Stimulated activated CD8-positive, alpha-beta memory T cell treated with anti-CD3 and anti-CD28 coated beads, Interleukin-15, amount 100 ng/mL, for 1 hour (primary cell): ENCODE measurements around the gene NDUFB8.
"Not testable (repeated sequence)": the region's sequence is repeated elsewhere in the genome, so short reads cannot be mapped to it uniquely, and the experiment has no call there.

Source experiments
- DNase-seq: peaks from one replicate; pipeline ENCODE4 v3.0.0-alpha.2; 2020; ENCODE audit warnings: low read depth

NDUFB8 gene

DNA sequence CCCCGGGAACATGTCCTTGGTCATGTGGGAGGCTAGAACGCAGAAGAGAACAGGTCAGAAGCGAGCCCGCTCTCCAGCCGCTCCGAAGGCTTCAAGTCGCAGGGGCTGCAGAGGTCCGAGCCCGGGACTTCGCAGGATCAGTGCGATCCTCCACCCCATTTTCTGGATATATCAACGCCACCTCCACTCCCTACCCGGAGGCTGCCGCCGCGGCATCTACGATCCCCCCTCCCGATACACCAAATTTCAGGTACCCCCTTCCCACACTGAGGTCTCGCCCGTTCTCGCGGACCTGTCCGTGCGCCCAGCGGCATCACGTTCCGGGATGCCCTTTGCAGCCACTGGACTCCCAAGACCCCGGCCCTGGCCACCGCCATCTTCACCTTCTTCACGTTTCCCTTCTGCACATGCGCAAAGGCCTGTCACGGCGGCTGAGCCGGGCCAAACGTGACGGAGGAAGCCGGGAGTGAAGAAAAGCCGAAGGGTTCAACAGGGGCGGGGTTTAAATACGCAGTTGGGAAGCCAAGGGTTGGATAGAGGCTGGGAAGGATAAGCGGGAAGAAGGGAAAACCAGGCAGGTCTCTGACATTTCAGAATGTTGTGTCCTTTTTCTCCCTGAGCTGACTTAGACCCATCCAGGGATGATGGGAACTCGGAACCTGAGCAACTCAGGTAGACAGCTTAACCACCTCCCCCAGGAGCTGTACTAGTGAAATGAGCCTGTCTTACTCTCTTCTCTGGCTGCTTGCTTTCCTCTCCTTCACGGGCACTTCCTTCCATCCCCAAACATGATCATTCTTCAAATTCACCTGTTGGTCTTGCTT is at the start of gene NDUFB8:
NDUFB8 (minus strand) TSS at position 397 of the 824 bp plus-strand sequence; CDS start at position 377, 20 bp downstream.
- DNase-seq = peak; percentile 79

DNA sequence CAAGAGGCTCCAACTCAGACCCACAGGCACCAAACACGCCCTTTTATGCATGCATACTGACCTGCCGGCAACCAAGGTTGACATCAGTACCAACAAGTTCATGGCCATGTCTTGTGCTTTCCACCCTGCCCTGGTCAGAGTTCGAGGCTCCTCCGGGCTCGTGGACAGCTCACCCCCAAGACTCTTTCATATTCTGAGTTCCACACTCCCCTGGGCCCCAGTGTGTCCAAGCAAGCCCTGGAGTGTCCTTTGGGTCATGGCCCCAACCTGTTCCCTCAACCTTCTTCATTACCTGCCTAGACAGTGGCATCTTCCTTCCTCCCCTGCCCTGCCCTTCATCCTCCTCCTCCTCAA is 46.6 kb upstream of the NDUFB8 start:
- DNase-seq = no peak

DNA sequence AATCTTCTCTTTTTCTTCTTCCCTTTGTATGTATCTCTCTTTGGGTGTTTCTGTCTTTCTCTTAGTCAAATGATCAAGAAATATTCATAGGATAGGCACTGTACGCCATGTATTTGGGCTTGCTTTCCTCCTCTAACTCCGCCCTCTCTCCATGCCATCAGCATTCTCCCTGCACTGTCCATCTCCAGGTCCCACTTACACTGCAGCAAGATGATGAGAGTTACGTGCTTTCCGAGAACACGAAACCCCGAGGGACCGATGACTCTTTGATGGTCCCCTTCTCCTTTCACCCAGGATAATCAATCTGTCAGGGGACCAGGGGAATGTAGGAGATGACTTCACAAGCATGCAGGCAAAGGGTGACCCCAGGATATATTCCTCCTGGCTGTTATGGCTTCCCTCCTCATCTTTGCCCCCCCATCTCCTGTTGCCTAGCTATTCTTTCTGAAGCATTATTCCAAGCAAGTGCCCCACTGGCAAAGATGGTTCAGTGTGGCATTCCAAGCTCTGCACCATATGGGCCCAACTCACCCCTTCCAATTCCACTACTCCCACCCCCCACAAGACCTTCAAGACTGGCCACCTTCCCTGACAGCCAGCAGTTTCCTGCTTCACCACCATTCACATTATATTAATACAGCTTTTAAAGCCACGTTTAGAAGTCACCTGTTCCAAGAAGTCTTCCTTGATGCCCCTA is 46.1 kb upstream of the NDUFB8 start:
- DNase-seq = no peak

DNA sequence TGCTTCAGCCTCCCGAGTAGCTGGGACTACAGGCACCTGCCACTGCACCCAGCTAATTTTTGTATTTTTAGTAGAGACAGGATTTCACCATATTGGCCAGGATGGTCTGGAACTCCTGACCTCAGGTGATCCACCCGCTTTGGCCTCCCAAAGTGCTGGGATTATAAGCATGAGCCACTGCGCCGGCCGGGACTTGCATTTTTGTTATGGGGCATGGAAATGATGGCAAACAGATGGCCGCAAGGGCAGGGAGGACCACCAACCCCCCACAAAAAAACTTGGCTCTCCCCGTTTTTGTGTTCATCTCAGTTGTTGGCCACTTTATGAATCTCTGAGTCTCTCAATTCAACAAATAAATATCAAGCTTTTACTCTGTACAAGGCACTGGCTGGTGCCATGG is 45.5 kb upstream of the NDUFB8 start:
- not testable (repeated sequence) for DNase-seq

DNA sequence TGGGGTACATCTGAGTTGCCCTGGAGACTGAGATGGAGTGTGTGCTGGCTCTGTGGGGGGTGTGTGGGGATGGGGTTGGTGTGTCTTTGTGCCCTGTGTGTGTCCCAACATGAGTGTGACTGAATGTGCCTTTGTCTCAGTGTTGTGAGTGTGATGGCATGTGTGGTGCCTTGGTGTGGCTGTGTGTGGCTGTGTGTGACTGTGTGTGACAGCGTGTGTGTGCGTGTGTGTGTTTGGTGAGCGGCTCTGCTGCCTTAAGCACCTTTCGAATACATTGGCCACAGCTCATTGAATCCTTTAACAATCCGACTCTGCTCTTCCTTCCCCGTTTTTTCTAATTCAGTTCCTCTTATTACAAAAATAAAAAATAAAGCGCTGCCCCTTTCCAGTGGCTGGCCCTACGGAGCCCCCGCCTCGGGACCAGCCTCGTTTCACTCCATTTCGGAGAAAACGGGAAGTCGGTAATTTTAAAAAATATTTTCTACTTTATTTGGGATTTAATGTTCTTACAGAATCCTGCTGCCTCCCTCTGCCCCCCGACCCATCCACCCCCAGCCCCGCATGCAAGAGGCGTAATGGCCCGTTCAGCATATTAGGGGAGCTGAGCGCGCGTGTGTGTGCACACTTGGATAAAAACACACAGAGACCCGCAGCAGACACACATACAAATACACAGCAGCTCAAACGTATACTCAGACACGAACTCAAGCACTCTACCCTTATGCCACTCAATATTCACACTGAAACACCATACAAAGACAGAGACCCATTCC is 41.6 kb upstream of the NDUFB8 start:
- DNase-seq = no peak

DNA sequence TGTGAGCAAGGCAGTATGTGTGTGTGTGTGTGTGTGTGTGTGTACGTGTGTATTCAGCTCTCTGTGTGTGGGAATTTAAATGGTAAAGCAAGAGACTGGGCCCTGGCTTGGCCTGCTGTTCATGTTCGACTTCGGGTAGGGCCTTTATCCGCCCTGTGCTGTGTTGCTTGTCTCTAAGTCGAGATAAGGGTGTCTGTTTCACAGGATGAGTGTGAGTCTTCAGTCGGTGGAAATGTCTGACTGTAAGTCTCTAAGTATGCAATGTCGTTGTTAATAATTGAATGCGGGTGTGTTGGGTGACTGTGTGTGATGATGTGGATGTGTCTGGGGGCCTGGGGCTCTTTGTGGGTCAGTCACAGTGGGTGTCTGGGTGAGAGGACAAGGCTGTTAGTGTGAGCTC is 40.8 kb upstream of the NDUFB8 start:
- DNase-seq = no peak

DNA sequence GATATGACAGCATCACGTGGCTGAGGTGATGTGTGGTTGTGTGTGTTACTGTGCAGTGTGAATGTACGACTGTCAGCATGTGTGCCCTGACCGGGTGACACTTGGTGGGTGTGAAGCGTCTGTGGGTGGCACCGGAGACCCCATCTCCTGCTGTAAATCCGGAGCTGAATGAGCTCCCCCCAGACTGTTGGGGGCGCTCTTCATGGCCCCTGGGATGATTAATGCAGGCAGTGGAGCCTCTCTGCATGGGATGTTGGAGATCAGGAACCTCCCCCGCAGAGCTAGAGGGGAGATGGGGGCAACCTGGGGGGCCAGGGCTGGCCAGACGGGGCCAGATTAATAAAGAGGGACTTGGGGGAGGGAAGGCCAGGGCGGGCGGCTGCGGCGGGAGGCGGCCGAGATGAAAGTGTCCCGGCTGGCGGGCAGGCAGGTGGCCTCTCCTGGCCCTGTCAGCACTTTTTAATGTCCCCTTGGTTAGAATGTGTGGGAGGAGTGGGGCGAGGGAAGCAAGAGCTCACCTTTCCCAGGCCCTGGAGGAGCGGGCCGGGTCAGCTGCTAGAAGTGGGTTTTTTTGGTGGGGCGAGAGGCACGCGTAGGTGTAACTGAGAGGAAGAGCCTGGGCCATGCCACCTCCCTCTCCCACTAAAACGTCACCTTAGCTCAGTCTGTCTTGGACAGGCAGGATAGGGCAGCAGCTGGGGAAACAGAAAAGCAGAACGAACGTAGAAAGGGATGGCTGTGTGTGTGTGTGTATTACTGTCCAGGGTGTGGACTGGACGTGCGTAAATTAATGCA is 40.2 kb upstream of the NDUFB8 start:
- DNase-seq = no peak

DNA sequence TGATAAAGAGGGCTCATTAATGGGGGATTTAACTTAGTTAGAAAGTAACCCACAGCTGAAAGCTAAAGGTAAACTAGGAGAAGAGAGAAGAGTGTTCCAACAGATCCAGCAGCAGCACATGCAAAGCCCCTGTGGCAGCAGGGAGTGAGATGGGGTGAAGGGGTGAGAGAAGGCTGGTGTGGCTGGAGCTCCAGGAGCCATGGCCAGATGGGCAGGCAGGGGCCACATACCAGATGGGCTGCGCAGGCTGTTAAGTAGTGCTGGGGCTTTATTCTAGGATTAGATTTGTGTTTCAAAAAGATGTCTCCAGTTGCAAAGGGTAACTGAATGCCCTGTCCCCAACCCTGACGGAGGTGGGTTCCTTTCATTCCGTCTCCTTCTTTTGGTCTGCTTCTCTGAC is 39.2 kb upstream of the NDUFB8 start:
- no peak for DNase-seq

DNA sequence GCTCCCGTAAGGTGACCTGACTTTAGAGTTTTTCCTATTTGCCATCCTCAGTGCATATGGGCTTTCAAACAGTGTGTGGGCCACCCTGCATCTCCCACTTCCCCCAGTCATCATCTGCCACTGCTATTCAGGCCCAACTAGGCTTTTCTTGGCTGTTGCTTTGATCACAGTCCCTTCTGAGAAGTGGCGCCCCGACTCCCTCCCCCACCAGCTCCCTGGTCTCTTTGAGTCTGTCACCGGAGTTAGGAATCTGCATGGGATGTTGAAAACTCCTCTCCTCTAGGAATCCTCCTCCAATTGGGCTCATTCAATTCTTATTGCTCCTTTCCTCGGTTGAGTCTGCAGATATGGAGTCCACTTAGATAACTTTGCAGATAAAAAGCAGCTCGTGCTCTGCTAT is 38.2 kb upstream of the NDUFB8 start:
- DNase-seq = no peak

DNA sequence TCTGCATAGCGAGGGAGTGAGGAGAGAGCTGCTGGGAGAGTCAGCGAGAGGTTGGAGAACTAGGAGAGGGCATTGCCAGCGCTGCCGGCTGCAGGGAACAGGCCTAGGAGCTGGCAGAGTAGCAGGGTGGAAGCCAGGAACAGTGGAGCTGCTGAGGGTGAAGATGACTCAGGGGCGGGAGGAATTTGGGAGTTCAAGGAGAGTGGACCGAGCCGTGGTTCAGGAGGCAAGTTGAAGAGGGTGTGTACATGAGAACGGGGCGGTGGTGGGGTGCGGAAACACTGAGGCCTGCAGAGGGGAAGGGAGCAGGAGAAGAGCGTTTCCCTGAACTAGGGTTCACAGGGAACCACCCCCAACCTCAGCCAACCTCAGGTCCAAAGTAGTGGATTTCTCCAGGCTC is 37.6 kb upstream of the NDUFB8 start:
- no peak for DNase-seq

DNA sequence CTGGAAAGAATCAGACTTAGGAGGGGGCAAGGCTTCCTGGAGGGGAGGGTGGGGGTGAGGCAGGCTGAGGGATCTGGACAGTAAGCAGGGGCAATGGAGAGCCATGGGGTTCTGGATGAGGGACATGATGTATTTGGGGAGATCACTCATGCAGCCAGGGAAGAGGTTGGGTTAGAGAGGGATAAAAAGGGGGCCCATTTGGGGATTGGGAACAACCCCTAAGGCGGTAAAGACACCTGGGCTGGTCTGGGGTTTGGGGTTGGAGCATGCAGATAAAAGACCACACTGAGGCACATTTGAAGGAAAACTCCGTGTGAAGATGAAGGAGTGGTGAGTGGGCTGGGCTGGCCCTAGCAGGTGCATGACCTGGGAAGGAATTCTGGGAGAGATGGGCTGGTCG is 36.9 kb upstream of the NDUFB8 start:
- DNase-seq = no peak

DNA sequence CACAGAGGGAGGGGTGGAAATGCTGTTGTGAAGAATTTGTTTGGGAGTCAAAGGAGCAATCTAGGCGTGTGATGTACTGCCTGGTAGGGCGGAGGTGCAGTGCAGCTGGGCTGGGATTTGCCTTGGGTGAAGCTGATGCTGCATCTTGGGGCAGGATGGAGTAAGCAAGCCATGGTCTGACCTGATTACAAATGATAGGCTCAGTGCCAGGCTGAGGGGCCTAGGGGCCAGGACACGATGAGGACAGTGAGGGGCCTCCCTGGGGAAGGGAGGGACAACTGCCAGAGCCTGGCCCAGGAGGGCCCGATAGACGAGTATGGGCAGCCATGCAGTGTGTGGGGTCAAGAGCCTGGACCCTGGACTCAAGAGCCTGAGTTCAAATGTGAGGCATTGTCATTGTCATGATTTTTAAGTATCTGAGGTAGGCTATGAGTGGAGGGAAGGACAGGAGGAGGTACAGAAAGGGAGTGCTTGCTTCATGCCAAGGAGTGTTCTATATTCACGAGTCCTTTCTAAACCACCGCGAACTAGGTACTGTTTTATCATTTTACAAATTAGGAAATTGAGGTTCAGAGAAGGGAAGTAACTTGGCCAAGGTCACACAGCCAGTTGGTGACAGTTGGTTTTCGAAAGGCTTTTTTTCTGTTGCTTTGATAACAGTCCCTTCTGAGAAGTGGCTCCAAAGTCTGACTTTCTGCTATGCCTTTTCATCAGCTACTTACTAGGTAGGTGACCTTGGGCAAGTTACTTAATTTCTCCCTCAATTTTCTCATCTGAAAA is 35.7 kb upstream of the NDUFB8 start:
- no peak for DNase-seq

DNA sequence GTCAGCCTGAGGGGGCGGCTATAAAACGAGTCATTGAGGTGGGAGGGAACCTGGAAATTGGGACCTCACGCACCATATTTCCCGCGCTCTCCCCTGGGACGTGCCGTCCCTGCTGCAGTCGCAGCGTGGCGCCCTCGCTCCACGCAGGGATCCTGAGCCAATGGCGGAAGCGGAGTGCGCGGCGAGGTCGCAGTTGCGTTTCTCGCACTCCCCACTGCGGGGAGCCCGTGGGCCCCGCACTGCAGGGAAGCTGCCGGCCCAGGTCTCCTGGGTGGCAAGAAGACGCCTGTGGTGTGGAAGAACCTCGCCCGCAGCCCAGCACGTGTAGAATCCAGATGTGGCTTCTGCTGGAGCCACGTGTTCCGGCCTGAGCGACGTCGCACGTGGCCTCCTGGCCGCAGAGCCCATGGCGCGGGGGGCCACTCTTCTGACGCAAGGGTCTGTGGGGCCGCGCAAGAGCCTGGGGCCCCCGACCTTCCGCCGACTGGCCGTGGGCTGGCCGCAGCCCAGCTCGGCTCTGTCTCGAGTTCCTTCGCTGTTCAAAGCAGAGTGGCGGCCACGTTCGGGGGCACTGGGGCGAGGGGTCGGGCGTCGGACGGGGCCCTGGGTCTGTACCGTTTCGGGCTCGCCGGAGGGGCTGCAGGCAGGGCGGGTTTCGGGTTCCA is 32.5 kb upstream of the NDUFB8 start:
- peak; percentile 39 for DNase-seq

DNA sequence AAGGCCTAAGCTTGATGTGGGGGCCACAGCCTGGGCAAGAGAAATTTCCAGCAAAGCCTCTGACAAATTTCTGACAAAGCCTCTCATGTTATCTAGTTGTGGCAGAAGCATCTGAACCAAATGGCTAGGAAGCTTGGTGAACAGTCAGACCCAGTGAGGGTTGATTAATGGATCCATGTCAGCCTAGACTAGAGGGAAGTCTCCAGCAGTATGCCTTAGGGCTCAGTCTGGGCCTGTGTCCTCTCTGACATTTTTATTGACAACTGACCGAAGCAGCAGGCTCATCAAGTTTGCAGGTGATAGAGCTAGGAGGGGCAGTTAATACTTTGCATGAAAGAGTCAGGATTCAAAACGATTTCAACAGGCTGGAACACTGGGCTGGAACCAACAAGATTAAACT is 31.3 kb upstream of the NDUFB8 start:
- no peak for DNase-seq

DNA sequence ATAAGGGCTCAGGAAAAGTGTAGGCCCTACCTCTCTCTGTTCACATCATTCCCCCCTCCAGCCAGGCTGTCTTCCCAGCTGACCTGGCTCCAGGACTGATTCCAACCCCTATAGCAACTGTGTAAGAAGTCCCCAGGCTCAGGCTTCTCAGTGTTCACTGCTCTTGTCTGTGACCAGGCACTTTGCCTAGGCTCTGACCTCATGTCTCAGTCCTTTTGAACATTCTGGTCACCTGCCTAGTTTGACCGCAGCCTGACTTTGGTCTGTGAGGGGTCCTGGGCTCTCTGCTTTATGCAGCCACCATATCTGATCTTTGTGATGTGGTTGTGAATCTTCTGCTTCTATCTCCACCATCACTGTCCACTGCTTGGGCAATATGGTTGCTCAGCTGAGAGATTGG is 30.6 kb upstream of the NDUFB8 start:
- DNase-seq = no peak

DNA sequence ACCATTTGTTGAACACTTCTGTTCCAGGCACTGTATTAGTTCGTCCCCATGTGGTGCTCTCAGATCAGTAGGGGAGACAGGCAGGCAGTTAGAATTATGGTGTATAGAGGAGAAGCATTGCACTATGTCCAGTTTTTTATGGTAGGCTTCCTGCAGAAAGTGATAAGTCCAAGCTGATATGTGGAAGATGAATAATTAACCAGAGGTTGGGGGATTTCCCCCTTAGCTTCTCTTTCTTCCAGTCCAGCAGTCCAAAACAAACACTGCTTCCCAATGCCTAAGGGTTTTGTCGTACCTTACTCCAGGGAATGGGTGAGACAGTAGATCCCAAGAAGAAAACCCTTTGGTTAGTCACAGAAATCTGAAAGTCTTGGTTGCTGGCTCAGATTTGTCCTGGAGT is 25.2 kb upstream of the NDUFB8 start:
- no peak for DNase-seq

DNA sequence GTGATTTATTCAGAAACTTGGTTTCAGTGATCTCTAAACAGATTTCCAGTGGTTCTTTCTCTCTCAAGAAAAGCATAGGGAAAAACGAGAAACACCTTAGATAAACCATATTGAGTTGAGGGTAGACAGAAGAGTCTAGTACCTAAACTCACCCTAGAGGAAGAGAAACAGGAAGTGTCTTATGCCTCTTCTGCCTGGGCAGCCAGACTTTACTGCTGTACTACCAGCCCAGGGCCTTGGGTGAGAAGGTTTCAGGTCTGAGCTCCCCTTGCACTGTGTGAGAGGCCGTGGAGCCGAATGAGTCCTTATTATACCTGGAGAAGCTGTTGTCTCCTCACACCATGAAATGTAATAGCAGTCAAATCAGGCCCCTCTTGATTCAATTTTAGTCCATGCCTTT is 24.3 kb upstream of the NDUFB8 start:
- no peak for DNase-seq

DNA sequence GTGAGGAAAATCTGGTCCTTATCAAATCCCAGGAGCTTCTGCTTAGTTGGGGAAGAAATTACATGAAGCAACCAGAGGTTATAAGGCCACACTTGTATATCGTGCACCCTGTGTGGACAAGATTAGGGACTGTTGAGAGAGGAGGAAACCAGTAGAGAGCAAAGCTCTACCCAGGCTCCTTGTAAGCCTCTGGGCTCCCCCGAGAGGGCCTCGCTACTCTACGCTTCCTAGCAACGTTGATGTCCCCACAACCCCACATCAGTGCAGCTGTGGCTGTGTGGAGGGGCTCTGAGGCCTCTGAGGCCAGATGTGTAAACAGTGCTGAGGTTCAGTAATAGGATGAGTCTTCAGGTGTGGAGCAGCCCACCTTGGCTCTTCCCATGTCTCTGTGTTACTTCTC is 22.1 kb upstream of the NDUFB8 start:
- no peak for DNase-seq

DNA sequence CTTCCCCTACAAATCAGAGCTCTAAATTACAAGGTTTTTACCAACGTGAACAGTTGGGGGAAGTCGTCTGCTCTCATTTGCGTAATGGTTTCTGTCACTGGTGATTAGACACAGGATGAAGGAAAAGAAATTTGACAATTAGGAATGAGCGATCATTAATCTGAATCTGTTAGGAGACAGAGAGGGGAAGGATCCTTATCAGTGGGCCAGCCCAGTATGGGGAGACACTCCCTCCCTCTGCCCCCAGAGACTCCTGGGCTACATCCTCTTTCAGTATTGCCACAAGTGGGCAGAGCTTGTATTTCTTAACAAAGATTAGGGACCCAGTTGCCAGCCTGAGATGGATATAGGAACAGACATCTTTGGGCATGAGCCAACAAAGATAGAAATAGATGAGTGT is 21.5 kb upstream of the NDUFB8 start:
- DNase-seq = no peak

DNA sequence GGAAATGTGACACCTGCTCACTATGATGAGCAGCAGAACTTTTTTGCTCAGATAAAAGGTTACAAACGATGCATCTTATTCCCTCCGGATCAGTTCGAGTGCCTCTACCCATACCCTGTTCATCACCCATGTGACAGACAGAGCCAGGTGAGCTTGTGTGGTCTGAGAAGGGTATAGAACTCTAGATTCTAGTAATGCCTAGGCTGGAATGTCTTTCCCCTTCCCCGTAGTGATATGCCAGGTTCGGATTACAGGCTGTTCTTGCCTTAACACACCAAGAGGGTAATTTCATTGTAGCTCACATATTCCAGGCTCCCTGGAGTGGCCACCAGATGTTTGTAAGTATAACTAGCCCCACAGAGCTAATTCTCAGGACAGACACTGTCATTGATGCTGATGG is 15.3 kb upstream of the NDUFB8 start:
- no peak for DNase-seq

DNA sequence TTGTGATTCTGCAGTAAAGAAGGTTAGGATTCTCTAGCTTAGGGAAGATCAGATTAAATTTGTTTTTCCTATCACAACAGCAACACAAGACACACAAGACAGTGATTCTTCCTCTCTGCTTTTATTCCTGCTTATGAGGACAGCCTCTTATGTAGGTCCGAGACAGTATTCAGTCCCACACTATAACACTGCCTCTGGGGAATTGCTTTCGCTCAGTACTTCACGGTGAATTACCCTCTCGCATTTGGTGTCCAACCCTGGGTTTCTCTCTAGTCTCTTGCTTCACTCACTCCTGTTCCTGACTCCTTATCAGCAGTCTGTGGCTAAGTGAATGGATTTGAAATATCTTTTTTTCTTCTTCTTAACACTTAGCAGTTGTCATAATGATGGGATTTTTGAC is 7.8 kb upstream of the NDUFB8 start:
- no peak for DNase-seq
